Tibial artery (tissue), 4 donors: Measurements from ENCODE around the gene SCN4B.
A peak's percentile ranks its signal among the peaks of the same experiment; 100 is the strongest.

Experiments used
- DNase-seq, 2 donors: peaks; one replicate each; pipeline ENCODE4 v3.0.0-alpha.2; 2019
- H3K27ac ChIP-seq, 2 donors: fragments of 200-600 bp; sonication (generic) in 1 of 2; 1 replicate in 1 of 2; 2 replicates in 1 of 2; pipeline ENCODE4 v1.5.1; 2018 to 2019; ENCODE audit warnings: mild to moderate bottlenecking in 1 of 2
- H3K27me3 ChIP-seq, 2 donors: fragments of 200-600 bp; sonication (generic) in 1 of 2; one replicate each; pipeline versions ENCODE4 v1.5.1 to v1.6.0; 2016 to 2019
- H3K36me3 ChIP-seq, 3 donors: fragments of 200-600 bp; sonication (generic) in 2 of 3; one replicate each; pipeline ENCODE4 v1.5.1; 2016 to 2019; ENCODE audit warnings: mild to moderate bottlenecking in 2 of 3
- H3K4me1 ChIP-seq, 4 donors: fragments of 200-600 bp; sonication (generic) in 2 of 4; 1 replicate in 3 of 4; 2 replicates in 1 of 4; pipeline ENCODE4 v1.5.1; 2016 to 2019
- H3K4me3 ChIP-seq, 2 donors: fragments of 200-600 bp; sonication (generic) in 1 of 2; 1 replicate in 1 of 2; 2 replicates in 1 of 2; pipeline ENCODE4 v1.5.1; 2018 to 2019; ENCODE audit warnings: mild to moderate bottlenecking in 2 of 2
- H3K9me3 ChIP-seq, 3 donors: fragments of 200-600 bp; sonication (generic) in 1 of 3; one replicate each; pipeline ENCODE4 v1.5.1; 2016 to 2019
- CTCF ChIP-seq, 2 experiments: fragments of 200-600 bp in 1 of 2; fragments of 450-650 bp in 1 of 2; IDR thresholded peaks; one replicate each; pipeline ENCODE4 v1.5.1; 2017 to 2019; ENCODE audit warnings: antibody characterized with exemption in 2 of 2, mild to moderate bottlenecking in 1 of 2, moderate library complexity in 1 of 2
- intact Hi-C: fragments of 100-400 bp; cut with DNase I; formaldehyde crosslinking; loops from one replicate; pipeline ENCODE4 v1.15.0; 2023; ENCODE audit warnings: low total_unique reads

Gene SCN4B

GRCh38 chr11:118153516-118153915, 893 bp upstream of the SCN4B start:
- Histone ChIP-seq H3K27me3 (peaks cover 0 to 80% of the 10 kb centered on the region in 2 donors), H3K36me3 (no peaks in the 10 kb centered on the region), H3K4me1 (peaks cover 0 to 24% (median 16%) of the 10 kb centered on the region in 4 donors), H3K9me3 (no peaks in the 10 kb centered on the region), H3K27ac (no peak overlapping the region), H3K4me3 (peak overlapping the region in 1 of 2 donors; percentile 60)
- no peak for TF ChIP-seq CTCF (IDR thresholded peaks at IDR 0.05)
- no peak for DNase-seq
- intact Hi-C loops, result loop anchor here (10.0 kb wide), 1 partner anchor 191 kb away; the partner anchor contains the start of genes CD3D and CD3G

- no peaks in the 10 kb centered on the region for H3K36me3 ChIP-seq
- no peak overlapping the region for H3K27ac ChIP-seq
- intact Hi-C loops, result loop anchor here (10.0 kb wide), 1 partner anchor 193 kb away; the partner anchor contains the start of genes CD3D and CD3G
These were observed 537 bp downstream of the SCN4B start for GRCh38 chr11:118152020-118152551.

GRCh38 chr11:118151431-118151830, 1.2 kb downstream of the SCN4B start:
- Histone ChIP-seq H3K27ac (no peak overlapping the region), H3K27me3 (peaks cover 0 to 67% of the 10 kb centered on the region in 2 donors), H3K9me3 (no peaks in the 10 kb centered on the region), H3K4me3 (no peak overlapping the region), H3K4me1 (peaks cover 0 to 24% (median 16%) of the 10 kb centered on the region in 4 donors), H3K36me3 (no peaks in the 10 kb centered on the region)
- intact Hi-C loops, result loop anchor here (10.0 kb wide), 1 partner anchor 193 kb away; the partner anchor contains the start of genes CD3D and CD3G
- no peak for TF ChIP-seq CTCF (IDR thresholded peaks at IDR 0.05)
- DNase-seq, result no peak

More at GRCh38 chr11:118152020-118152551, 537 bp downstream of the SCN4B start:
- H3K4me1 ChIP-seq, result peaks cover 0 to 24% (median 16%) of the 10 kb centered on the region in 4 donors
- no peaks in the 10 kb centered on the region for H3K9me3 ChIP-seq
- TF ChIP-seq CTCF (IDR thresholded peaks at IDR 0.05), result no peak
- no peak for DNase-seq
- peaks cover 0 to 70% of the 10 kb centered on the region in 2 donors for H3K27me3 ChIP-seq
- H3K4me3 ChIP-seq, result peak overlapping the region; percentile 44 to 60

- DNase-seq, result no peak
- Histone ChIP-seq H3K36me3 (no peaks in the 10 kb centered on the region), H3K27ac (no peak overlapping the region), H3K4me1 (peaks cover 0 to 33% (median 27%) of the 10 kb centered on the region in 4 donors), H3K27me3 (peaks cover 0 to 66% of the 10 kb centered on the region in 2 donors), H3K9me3 (no peaks in the 10 kb centered on the region), H3K4me3 (no peak overlapping the region)
- no peak for TF ChIP-seq CTCF (IDR thresholded peaks at IDR 0.05)
- intact Hi-C loops, result no loop called here
These were observed 3.1 kb downstream of the SCN4B start for GRCh38 chr11:118149493-118149892.

GRCh38 chr11:118148856-118149255, 3.8 kb downstream of the SCN4B start:
- Histone ChIP-seq H3K27me3 (peaks cover 0 to 66% of the 10 kb centered on the region in 2 donors), H3K4me1 (peaks cover 0 to 33% (median 27%) of the 10 kb centered on the region in 4 donors), H3K9me3 (no peaks in the 10 kb centered on the region), H3K36me3 (no peaks in the 10 kb centered on the region), H3K4me3 (no peak overlapping the region), H3K27ac (no peak overlapping the region)
- no peak for TF ChIP-seq CTCF (IDR thresholded peaks at IDR 0.05)
- intact Hi-C loops, result no loop called here
- DNase-seq, result no peak
